ENCODE measurements around the gene RAVER1.

The RAVER1 gene

GRCh38 chr19:10317045-10317856 is 16.1 kb downstream of the RAVER1 start:
- no peak for DNase-seq

GRCh38 chr19:10316229-10317044 is 16.9 kb downstream of the RAVER1 start:
- no peak for DNase-seq

DNA sequence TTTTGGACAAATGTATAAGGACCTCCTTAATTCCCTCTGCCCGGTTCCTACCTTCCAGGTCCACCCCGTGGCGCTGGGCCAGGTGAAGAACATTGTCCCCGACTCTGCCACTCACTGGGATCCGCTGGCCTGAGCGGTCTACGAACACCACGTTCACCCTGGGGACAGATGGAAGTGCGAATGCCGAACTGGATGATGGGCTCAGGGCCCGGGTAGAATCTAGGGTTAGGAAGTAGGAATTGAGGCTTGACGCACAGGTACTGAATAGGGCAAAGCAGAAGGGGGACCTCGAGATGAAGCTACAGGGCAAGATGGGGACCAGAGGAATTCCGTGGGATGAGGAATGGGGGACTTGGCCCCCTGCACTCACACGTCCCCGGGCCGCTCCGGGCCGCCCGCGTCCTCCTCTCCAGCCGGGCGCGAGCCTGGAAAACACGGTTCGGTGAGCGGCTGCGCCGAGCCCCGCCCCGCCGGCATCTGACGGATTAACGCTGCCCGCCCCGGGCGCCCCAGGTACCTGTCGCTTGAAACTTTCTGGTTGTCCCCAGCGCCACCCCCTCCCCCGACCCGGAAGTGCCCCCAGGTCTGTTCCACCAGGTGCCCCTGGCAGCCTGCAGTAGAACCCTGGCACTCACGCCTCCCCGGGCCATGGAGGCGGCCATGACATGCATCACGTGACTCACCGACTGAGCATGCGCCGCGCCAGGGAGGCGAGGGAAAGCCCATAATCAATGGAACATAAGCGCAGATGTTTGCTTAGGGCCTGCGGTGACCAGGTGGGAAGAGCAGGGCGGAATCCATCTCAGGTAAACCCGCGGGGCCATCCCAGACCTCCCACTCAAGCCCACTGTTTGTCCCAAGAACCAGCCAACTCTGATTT is 17.8 kb downstream of the RAVER1 start, which contains the start of gene FDX2:
Gene FDX2, minus strand, starts transcription at position 681 of the 880 bp plus-strand sequence. Its CDS starts 19 bp downstream, at position 662.
- DNase-seq: peak; percentile 65 to 98 (median 92)

GRCh38 chr19:10309423-10309822 is 23.9 kb downstream of the RAVER1 start, which contains the start of gene ZGLP1:
TSS of gene ZGLP1 (minus strand) at chr19:10309815.
- DNase-seq: no peak

DNA sequence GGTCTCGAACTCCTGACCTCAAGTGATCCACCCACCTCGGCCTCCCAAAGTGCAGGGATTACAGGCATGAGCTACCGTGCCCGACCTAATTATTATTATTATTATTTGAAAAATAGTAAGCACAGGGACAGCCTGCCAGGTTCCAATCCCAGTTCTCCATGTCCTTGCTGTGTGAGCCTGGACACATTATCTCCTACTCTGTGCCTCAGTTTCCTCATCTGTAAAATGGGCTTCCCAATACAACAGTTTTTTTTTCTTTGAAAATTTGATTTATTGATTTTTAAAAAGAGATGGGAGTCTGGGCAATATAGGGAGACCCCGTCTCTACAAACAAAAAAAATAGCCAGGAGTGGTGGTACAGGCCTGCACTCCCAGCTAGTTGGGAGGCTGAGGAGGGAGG is 27.0 kb downstream of the RAVER1 start:
- no peak for DNase-seq

- no peak for DNase-seq
These were observed 28.1 kb downstream of the RAVER1 start for GRCh38 chr19:10305139-10305806.

DNA sequence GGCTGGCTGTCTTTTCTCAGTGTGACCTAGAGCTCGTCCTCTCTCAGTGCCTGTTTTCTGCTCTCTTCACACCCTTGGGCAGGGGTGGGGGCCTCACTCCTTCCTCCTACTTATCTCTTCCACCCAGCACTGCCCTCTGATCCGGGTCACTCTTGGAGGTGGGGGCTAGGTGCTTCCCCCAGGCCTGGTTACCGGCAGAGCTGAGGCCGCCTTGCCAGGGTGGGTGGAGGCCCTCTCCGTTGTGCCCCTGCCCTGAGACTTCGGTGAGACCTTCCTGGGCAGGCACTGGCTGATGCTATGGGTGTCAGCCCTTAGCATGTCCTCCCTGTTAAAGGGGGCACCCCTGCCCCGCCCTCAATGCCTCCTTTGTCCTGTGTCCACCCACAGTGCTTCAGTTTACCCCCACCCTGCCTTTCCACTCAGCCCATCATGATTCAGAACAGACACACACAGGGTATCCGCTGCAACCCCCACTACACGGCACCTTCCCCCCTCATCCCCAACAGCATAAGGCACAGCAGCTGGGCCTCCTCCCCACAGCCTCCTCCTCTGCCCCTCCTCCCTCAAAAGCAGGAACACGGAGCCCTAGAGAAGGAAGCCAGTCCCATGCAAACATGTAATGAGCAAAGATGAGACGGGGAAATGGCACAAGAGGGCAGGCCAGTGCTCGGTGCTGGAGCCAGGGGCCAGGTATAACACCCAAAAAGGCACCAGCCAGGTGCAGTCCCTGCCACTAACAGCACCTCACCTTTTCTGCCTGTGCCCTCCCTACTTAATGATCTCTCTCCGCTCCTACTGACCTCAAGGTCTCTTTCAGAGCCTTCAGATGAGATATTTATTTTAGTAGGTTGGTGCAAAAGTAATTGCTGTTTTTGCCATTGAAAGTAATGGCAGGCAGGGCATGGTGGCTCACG is 33.5 kb downstream of the RAVER1 start:
- DNase-seq: no peak

DNA sequence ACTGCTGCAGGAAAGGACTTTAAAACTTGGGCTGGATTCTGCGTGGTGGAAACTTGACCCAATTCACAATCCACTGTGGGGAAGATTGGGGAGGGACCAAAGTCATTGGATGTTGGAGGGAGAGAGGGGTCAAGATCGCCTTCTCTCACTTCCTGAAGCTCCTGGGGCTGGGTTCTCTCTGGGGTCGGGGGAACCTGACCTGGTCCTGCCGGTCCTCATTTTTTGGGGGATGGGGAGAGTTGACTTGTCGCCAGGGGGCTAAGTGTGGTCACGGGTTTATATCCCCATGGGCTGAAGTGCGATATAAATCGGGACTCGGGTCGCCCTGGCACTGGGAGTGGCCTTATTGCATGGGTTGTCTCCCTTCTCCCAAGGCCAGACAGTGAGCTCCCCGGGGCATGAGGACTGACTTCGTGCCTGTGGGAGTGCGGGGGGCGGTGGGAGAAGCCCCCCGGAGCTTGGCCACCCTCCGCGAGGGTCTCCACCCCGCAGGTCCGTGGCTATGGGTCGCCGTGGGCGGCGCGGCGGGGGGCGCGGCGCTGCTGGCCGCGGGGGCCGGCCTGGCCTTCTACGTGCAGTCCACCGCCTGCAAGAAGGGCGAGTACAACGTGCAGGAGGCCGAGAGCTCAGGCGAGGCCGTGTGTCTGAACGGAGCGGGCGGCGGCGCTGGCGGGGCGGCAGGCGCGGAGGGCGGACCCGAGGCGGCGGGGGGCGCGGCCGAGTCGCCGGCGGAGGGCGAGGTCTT is 37.3 kb downstream of the RAVER1 start:
- no peak for DNase-seq

GRCh38 chr19:10295305-10295846 is 38.0 kb downstream of the RAVER1 start:
- DNase-seq: no peak

DNA sequence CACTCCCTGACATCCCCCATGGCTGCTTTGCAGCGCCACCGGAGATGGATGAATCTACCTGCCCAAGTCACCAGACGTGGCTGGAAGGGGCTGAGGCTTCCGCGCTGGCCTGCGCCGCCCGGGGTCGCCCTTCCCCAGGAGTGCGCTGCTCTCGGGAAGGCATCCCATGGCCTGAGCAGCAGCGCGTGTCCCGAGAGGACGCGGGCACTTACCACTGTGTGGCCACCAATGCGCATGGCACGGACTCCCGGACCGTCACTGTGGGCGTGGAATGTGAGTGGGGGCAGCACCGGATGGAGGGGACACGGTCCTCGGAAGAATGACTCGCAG is 39.0 kb downstream of the RAVER1 start:
- no peak for DNase-seq

- DNase-seq: no peak
These were observed 39.5 kb downstream of the RAVER1 start for GRCh38 chr19:10293637-10294367.

- no peak for DNase-seq
These were observed 40.3 kb downstream of the RAVER1 start for GRCh38 chr19:10292789-10293636.

GRCh38 chr19:10292206-10292788 is 41.0 kb downstream of the RAVER1 start:
- DNase-seq: peak in 2 of 3 experiments; percentile 8 to 20

- no peak for DNase-seq
These were observed 41.6 kb downstream of the RAVER1 start for GRCh38 chr19:10291554-10292205.

DNA sequence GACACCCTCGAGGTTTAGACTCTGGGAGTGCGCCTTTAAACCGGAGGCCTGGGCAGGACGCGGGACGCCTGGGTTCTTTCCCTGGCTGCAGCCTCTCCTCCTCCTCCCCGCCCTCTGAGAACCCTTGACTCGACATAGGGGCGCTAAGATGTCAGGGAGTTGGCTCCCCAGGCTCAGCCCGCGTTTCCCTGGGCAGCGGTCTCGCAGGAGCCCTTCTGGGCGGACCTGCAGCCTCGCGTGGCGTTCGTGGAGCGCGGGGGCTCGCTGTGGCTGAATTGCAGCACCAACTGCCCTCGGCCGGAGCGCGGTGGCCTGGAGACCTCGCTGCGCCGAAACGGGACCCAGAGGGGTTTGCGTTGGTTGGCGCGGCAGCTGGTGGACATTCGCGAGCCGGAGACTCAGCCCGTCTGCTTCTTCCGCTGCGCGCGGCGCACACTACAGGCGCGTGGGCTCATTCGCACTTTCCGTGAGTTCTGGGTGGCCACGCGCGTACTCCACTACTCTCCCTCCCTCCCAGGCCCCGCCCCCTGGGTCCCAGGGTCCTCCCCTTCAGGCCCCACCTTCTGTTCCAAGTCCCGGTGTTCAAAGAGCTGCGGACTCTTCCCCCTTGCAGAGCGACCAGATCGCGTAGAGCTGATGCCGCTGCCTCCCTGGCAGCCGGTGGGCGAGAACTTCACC is 42.3 kb downstream of the RAVER1 start:
- DNase-seq: peak in 2 of 3 experiments; percentile 52 to 59

DNA sequence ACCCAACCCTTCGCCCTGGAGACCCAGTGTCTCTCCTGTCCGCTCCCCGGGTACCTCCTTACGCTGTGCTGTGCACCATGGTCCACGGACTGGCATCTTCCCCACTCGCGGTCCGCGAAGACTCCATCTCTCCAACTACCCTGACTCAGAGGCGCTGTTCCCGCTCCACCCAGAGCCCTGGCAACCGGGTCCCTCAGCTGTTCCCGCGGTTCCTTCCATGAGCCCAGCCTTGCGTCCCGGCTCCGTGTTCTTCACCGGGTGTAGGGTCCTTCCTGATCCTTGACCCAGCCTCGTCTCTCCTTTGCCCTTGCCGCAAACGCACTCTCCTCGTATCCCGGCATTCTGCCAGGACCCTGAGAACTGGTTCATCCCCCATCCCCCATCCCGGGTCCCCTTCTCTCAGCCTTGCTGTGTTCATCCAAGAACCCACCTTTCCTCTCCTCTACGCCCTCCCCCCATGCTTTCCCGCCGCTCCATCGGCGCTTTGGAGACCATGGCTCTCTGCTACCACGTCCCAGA is 42.9 kb downstream of the RAVER1 start:
- DNase-seq: peak in 1 of 3 experiments; percentile 59

Measured in NCI-H1417 (cell line).